Spleen (tissue), 7 donors: ENCODE measurements around the gene SMARCA4.

Source experiments
- POLR2A ChIP-seq, 3 donors: fragments of 450-650 bp; IDR thresholded peaks; one replicate each; pipeline ENCODE4 v1.5.1; 2017; ENCODE audit warnings: antibody characterized with exemption in 3 of 3, mild to moderate bottlenecking in 1 of 3
- TF ChIP-seq, protein P1 (sequence below), 11 experiments: fragments of 200-600 bp in 7 of 11; fragments of 450-650 bp in 4 of 11; sonication (generic) in 4 of 11; IDR thresholded peaks in 8 of 11; conservative IDR thresholded peaks in 3 of 11; 1 replicate in 7 of 11; 2 replicates in 4 of 11; pipeline versions ENCODE4 v1.4.0 to v1.8.0; 2016 to 2021; ENCODE audit warnings: antibody characterized with exemption in 11 of 11, inconsistent platforms in 4 of 11, mild to moderate bottlenecking in 1 of 11
- donor health status: DM: no; HTN: no; CAD: no; lungs with moderate emphysema.
- donor health status: DM: no; HTN: no; CAD: no.
- donor health status: DM: no; HTN: no; CAD: no.

DNA sequence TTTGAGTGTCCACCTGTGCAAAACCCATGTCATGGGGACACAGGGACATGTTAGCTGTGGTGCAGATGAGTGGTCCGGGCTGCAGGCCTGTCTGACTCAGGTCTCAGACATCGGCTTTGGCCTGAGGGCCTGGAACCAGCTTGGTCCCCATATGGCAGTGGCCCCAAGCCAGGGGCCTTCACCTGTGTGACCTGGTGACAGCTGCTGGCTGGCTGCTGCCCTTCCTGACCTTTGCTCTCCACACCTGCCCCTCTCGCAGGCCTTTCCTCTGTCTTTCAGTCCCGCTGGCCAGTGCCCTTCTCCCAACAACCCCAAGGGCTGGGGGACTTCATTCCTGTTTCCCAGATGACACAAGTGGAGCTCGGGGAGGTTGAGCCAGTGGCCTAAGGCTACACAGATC lies 105.5 kb downstream of the SMARCA4 start:
- TF ChIP-seq, protein P1, sequence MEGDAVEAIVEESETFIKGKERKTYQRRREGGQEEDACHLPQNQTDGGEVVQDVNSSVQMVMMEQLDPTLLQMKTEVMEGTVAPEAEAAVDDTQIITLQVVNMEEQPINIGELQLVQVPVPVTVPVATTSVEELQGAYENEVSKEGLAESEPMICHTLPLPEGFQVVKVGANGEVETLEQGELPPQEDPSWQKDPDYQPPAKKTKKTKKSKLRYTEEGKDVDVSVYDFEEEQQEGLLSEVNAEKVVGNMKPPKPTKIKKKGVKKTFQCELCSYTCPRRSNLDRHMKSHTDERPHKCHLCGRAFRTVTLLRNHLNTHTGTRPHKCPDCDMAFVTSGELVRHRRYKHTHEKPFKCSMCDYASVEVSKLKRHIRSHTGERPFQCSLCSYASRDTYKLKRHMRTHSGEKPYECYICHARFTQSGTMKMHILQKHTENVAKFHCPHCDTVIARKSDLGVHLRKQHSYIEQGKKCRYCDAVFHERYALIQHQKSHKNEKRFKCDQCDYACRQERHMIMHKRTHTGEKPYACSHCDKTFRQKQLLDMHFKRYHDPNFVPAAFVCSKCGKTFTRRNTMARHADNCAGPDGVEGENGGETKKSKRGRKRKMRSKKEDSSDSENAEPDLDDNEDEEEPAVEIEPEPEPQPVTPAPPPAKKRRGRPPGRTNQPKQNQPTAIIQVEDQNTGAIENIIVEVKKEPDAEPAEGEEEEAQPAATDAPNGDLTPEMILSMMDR (IDR thresholded peaks at IDR 0.05 in 8 of 11, conservative IDR thresholded peaks at IDR 0.05 in 3 of 11): no peak
- no peak for TF ChIP-seq POLR2A (IDR thresholded peaks at IDR 0.05)
